ENCODE data around the gene KNDC1. TPM values are rescaled to one million over a fixed set of nuclear protein-coding genes. Genes with fewer than 3 reads are reported as not detected.

The KNDC1 gene
- total RNA-seq, 1 donor from 2014 or later, result 0.54 TPM

DNA sequence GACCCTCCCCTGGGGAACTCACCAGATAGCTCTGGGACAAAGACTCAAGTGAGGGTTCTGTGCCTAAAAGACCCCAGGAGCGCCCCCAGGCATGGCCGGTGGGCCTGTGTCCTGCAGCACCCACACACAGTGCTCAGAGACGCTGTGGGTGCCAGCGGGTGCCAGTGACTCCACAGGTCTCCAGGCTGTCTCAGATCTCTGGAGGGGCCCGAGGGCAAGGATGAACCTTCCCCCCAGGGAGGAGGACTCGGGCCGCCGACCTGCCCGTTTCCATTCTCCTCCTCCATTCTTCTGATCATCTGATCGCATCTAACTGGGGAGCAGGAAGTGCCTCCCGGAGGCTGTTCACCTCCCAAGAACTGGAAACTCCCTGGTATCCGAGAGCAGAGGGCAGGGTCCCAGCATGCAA is 115.7 kb downstream of the KNDC1 start:
- DNase-seq (ENCODE audit: low spot score), result no peak
- no peaks in the 10 kb centered on the region for H3K9me3 Mint-ChIP-seq
- peak overlapping the region; percentile 92 for H3K4me3 Mint-ChIP-seq
- peaks cover 15% of the 10 kb centered on the region for H3K36me3 Mint-ChIP-seq (ENCODE audit: low read depth)
- H3K4me1 Mint-ChIP-seq (ENCODE audit: low read depth), result peaks cover 14% of the 10 kb centered on the region
- intact Hi-C loops (cut with micrococcal nuclease), result loop anchor here (1.0 to 10.0 kb wide), 6 partner anchors 14 to 1371 kb away; partner anchors contain the start of genes PPP2R2D and STK32C
- H3K27ac Mint-ChIP-seq, result peak overlapping the region; percentile 92
- no peaks in the 10 kb centered on the region for H3K27me3 Mint-ChIP-seq (ENCODE audit: insufficient read depth)

Other genes starting within 250 kb of the KNDC1 start
- gene CFAP46, start 217.6 kb upstream of the KNDC1 start, total RNA-seq, result not detected in 2 replicates
- not detected in 2 replicates for gene ADGRA1, start 72.3 kb upstream of the KNDC1 start, total RNA-seq
- 0.17 TPM in 1 of 2 replicates, not detected in the other for gene UTF1, start 70.0 kb downstream of the KNDC1 start, total RNA-seq
- not detected in 2 replicates for gene VENTX, start 77.6 kb downstream of the KNDC1 start, total RNA-seq
- gene ADAM8, start 116.6 kb downstream of the KNDC1 start, total RNA-seq, result 133 and 138 TPM in 2 replicates
- gene TUBGCP2, start 148.7 kb downstream of the KNDC1 start, total RNA-seq, result 57.6 and 65.0 TPM in 2 replicates
- gene ZNF511, start 148.7 kb downstream of the KNDC1 start, total RNA-seq, result 69.6 and 76.3 TPM in 2 replicates
- gene CALY, start 176.7 kb downstream of the KNDC1 start, total RNA-seq, result not detected in 2 replicates
- not detected in 2 replicates for gene PRAP1, start 187.2 kb downstream of the KNDC1 start, total RNA-seq
- gene FUOM, start 197.8 kb downstream of the KNDC1 start, total RNA-seq, result 45.4 and 51.8 TPM in 2 replicates
- 69.3 and 69.6 TPM in 2 replicates for gene ECHS1, start 213.1 kb downstream of the KNDC1 start, total RNA-seq
- 6.6 and 7.5 TPM in 2 replicates for gene PAOX, start 219.0 kb downstream of the KNDC1 start, total RNA-seq
- gene MTG1, start 233.9 kb downstream of the KNDC1 start, total RNA-seq, result 64.9 and 67.9 TPM in 2 replicates

Data from activated T-helper 1 cell treated with anti-CD3 and anti-CD28 coated beads, Interleukin-12 subunit alpha, Interleukin-12 subunit beta, Interleukin-2, Interleukin-4 antibody, amounts not matched to agents 30 ng/mL and 10 ng/mL and 1 ng/mL, durations not matched to agents 14 hours and 24 hours and 36 hours (primary cell).